NCI-H510A (cell line): ENCODE data around the gene PTPRF.

Experiments used
- DNase-seq: peaks from one replicate; lab custom pipeline; 2025; lab: John Stamatoyannopoulos, UW

PTPRF gene

GRCh38 chr1:43608827-43609226, 78.1 kb downstream of the PTPRF start:
- no peak for DNase-seq

- no peak for DNase-seq
These were observed 79.7 kb downstream of the PTPRF start for GRCh38 chr1:43610339-43610738.

- DNase-seq = peak; percentile 22
These were observed 81.3 kb downstream of the PTPRF start for GRCh38 chr1:43611950-43612349.

- DNase-seq = no peak
These were observed 81.7 kb downstream of the PTPRF start for GRCh38 chr1:43612406-43612805.

GRCh38 chr1:43613075-43613942, 82.6 kb downstream of the PTPRF start:
- DNase-seq = no peak

- no peak for DNase-seq
These were observed 83.5 kb downstream of the PTPRF start for GRCh38 chr1:43614211-43614610.

- no peak for DNase-seq
These were observed 84.2 kb downstream of the PTPRF start for GRCh38 chr1:43614891-43615290.

- DNase-seq = no peak
These were observed 85.7 kb downstream of the PTPRF start for GRCh38 chr1:43616383-43616782.

- DNase-seq = no peak
These were observed 86.3 kb downstream of the PTPRF start for GRCh38 chr1:43617011-43617410.

GRCh38 chr1:43617668-43618067, 87.0 kb downstream of the PTPRF start:
- no peak for DNase-seq

- DNase-seq = no peak
These were observed 88.0 kb downstream of the PTPRF start for GRCh38 chr1:43618521-43619313.

GRCh38 chr1:43619314-43619790, 88.7 kb downstream of the PTPRF start:
- DNase-seq = no peak

GRCh38 chr1:43619996-43620920, 89.6 kb downstream of the PTPRF start:
- no peak for DNase-seq

- no peak for DNase-seq
These were observed 90.3 kb downstream of the PTPRF start for GRCh38 chr1:43620956-43621355.

- DNase-seq = no peak
These were observed 90.7 kb downstream of the PTPRF start for GRCh38 chr1:43621386-43621785.

- DNase-seq = no peak
These were observed 91.2 kb downstream of the PTPRF start for GRCh38 chr1:43621861-43622260.

- no peak for DNase-seq
These were observed 91.8 kb downstream of the PTPRF start for GRCh38 chr1:43622471-43622870.

GRCh38 chr1:43622901-43623780, 92.5 kb downstream of the PTPRF start:
- no peak for DNase-seq

GRCh38 chr1:43625063-43625780, 94.5 kb downstream of the PTPRF start:
- no peak for DNase-seq

- peak; percentile 92 for DNase-seq
These were observed 101.5 kb downstream of the PTPRF start for GRCh38 chr1:43632135-43632670.
